SK-N-SH (cell line): ENCODE measurements around the gene RTF2. TPM values are rescaled to one million over a fixed set of nuclear protein-coding genes. Genes with fewer than 3 reads are reported as not detected.
A peak's percentile ranks its signal among the peaks of the same experiment; 100 is the strongest.

Experiments
- CTCF ChIA-PET: fragments of 300-600, 350-600 bp; formaldehyde crosslinking; extraction: SDS; loops from one replicate; lab custom pipeline; 2021; lab: Yijun Ruan, JAX
- POLR2A ChIA-PET: fragments of 350-600 bp; sonication (Branson Sonifier 250); formaldehyde crosslinking; extraction: SDS; loops from one replicate; lab custom pipeline; 2020; ENCODE audit warnings: antibody characterized with exemption, inconsistent platforms; lab: Yijun Ruan, JAX
- DNase-seq: peaks from one replicate; pipeline ENCODE4 v3.0.0; 2012
- H2AFZ ChIP-seq: fragments of 200-600 bp; sonication (generic); 2 replicates; pipeline ENCODE4 v1.8.1; 2016; ENCODE audit warnings: antibody characterized with exemption, mild to moderate bottlenecking, low read depth
- H3F3A ChIP-seq: fragments of 200-600 bp; sonication (generic); replicated peaks from 2 replicates; pipeline ENCODE3; 2016; ENCODE audit warnings: antibody characterized with exemption, mild to moderate bottlenecking; ENCODE audit not compliant: insufficient read depth
- H3K27ac ChIP-seq, 2 experiments: fragments of 200-500 bp in 1 of 2; fragments of 200-600 bp in 1 of 2; sonication (Bioruptor generic) in 1 of 2; sonication (generic), shearing (Covaris generic) in 1 of 2; 2 replicates each; pipeline versions ENCODE4 v1.5.1 to v1.6.1; 2014 to 2016; ENCODE audit warnings: low read depth in 2 of 2, inconsistent platforms in 1 of 2, low read length in 1 of 2, mild to moderate bottlenecking in 1 of 2, mixed read lengths in 1 of 2
- H3K27me3 ChIP-seq: fragments of 200-600 bp; sonication (generic), shearing (Covaris generic); 2 replicates; pipeline ENCODE4 v1.6.1; 2016; ENCODE audit warnings: mixed run types; ENCODE audit not compliant: insufficient read depth
- H3K36me3 ChIP-seq, 2 experiments: fragments of 200-500 bp in 1 of 2; fragments of 200-600 bp in 1 of 2; sonication (Bioruptor generic) in 1 of 2; sonication (generic) in 1 of 2; replicated peaks in 1 of 2; 2 replicates each; pipeline versions ENCODE3 to v1.5.1; 2014 to 2016; ENCODE audit warnings: low read length in 1 of 2, mild to moderate bottlenecking in 1 of 2; ENCODE audit not compliant: insufficient read depth in 2 of 2, control insufficient read depth in 1 of 2
- H3K4me1 ChIP-seq, 2 experiments: fragments of 200-500 bp in 1 of 2; fragments of 200-600 bp in 1 of 2; sonication (Bioruptor generic) in 1 of 2; sonication (generic), shearing (Covaris generic) in 1 of 2; 2 replicates each; pipeline versions ENCODE4 v1.5.1 to v1.6.1; 2014 to 2016; ENCODE audit warnings: low read depth in 1 of 2, low read length in 1 of 2, mixed run types in 1 of 2; ENCODE audit not compliant: insufficient read depth in 2 of 2, control insufficient read depth in 1 of 2
- H3K4me2 ChIP-seq: fragments of 200-600 bp; sonication (generic), shearing (Covaris generic); 2 replicates; pipeline ENCODE4 v1.6.1; 2017; ENCODE audit warnings: mixed run types
- H3K4me3 ChIP-seq, 2 experiments: fragments of 200-500 bp in 1 of 2; fragments of 200-600 bp in 1 of 2; sonication (Bioruptor generic) in 1 of 2; sonication (generic), shearing (Covaris generic) in 1 of 2; 2 replicates each; pipeline versions ENCODE4 v1.5.1 to v1.8.1; 2014 to 2016; ENCODE audit warnings: low read depth in 2 of 2, inconsistent platforms in 1 of 2, low read length in 1 of 2, mild to moderate bottlenecking in 1 of 2, mixed read lengths in 1 of 2, moderate library complexity in 1 of 2
- H3K79me2 ChIP-seq: fragments of 200-600 bp; sonication (generic); 2 replicates; pipeline ENCODE4 v1.8.1; 2017; ENCODE audit warnings: mild to moderate bottlenecking; ENCODE audit not compliant: insufficient read depth
- H3K9ac ChIP-seq: fragments of 200-600 bp; sonication (generic); 2 replicates; pipeline ENCODE4 v1.6.1; 2017; ENCODE audit warnings: mixed run types
- H3K9me2 ChIP-seq: fragments of 200-600 bp; sonication (generic); 2 replicates; pipeline ENCODE4 v1.6.1; 2017; ENCODE audit warnings: mixed run types
- H3K9me3 ChIP-seq: fragments of 200-600 bp; sonication (generic); 2 replicates; pipeline ENCODE4 v1.6.1; 2017; ENCODE audit warnings: mixed run types, mild to moderate bottlenecking, moderate library complexity
- H4K20me1 ChIP-seq: fragments of 200-600 bp; sonication (generic); 2 replicates; pipeline ENCODE4 v1.6.1; 2017; ENCODE audit warnings: mild to moderate bottlenecking, mixed run types; ENCODE audit not compliant: insufficient read depth
- ELF1 ChIP-seq: IDR thresholded peaks from 2 replicates; pipeline ENCODE4 v1.4.0; 2012
- FOXJ3 ChIP-seq: sonication (generic); formaldehyde crosslinking; IDR thresholded peaks from 2 replicates; pipeline ENCODE4 v1.5.1; 2020; ENCODE audit warnings: mild to moderate bottlenecking, missing genetic modification reagents
- FOXM1 ChIP-seq: IDR thresholded peaks from 2 replicates; pipeline ENCODE4 v1.4.0; 2012; ENCODE audit warnings: low read depth, mild to moderate bottlenecking
- GABPA ChIP-seq: IDR thresholded peaks from 2 replicates; pipeline ENCODE4 v1.4.0; 2012; ENCODE audit warnings: low read depth, mild to moderate bottlenecking
- GATA2 ChIP-seq: sonication (generic); formaldehyde crosslinking; IDR thresholded peaks from 2 replicates; pipeline ENCODE4 v1.5.0; 2020; ENCODE audit warnings: mild to moderate bottlenecking, missing genetic modification reagents
- JUND ChIP-seq: IDR thresholded peaks from 2 replicates; pipeline ENCODE4 v1.4.0; 2012
- MEF2A ChIP-seq: IDR thresholded peaks from 2 replicates; pipeline ENCODE4 v1.4.0; 2012; ENCODE audit warnings: low read depth, borderline replicate concordance
- NFIC ChIP-seq: IDR thresholded peaks from 2 replicates; pipeline ENCODE4 v1.4.0; 2012; ENCODE audit warnings: borderline replicate concordance
- PBX3 ChIP-seq: IDR thresholded peaks from 2 replicates; pipeline ENCODE4; 2012
- SIN3A ChIP-seq: IDR thresholded peaks from 2 replicates; pipeline ENCODE4 v1.6.1; 2012; ENCODE audit warnings: low read depth, mild to moderate bottlenecking, low read length, moderate library complexity, borderline replicate concordance
- TAF1 ChIP-seq: IDR thresholded peaks from 2 replicates; pipeline ENCODE4 v1.6.1; 2012; ENCODE audit warnings: low read depth, mild to moderate bottlenecking, low read length, moderate library complexity, borderline replicate concordance
- TCF12 ChIP-seq: IDR thresholded peaks from 2 replicates; pipeline ENCODE4 v1.4.0; 2012
- ZBTB33 ChIP-seq: IDR thresholded peaks from 2 replicates; pipeline ENCODE4 v1.4.0; 2012; ENCODE audit warnings: low read depth, borderline replicate concordance
- WGBS: methylation state at CpG from one replicate; pipeline ENCODE4 v1.1.6; 2017; ENCODE audit warnings: low lambda C conversion rate; 5-methylcytosine and 5-hydroxymethylcytosine counted together
- polyA plus RNA-seq, 3 experiments: library from polyadenylated mRNA; depleted of rRNA; stranded (reverse); fragments of >200 nt; gene quantifications; 2 replicates each; pipeline ENCODE4 v1.2.3, GENCODE V29; 2012
- TF ChIP-seq, protein P1 (sequence below): fragments of 200-600 bp; sonication (generic); IDR thresholded peaks from 2 replicates; pipeline ENCODE4 v1.6.1; 2017; ENCODE audit warnings: antibody characterized with exemption, mild to moderate bottlenecking, moderate library complexity
- TF ChIP-seq, protein P2 (sequence below): IDR thresholded peaks from 2 replicates; pipeline ENCODE4 v1.6.1; 2012; ENCODE audit warnings: mild to moderate bottlenecking, low read depth, low read length, moderate library complexity

Gene RTF2
- polyA plus RNA-seq, 1 of the 3 experiments (the other 2 are of a cell fraction): 78.2 TPM

DNA sequence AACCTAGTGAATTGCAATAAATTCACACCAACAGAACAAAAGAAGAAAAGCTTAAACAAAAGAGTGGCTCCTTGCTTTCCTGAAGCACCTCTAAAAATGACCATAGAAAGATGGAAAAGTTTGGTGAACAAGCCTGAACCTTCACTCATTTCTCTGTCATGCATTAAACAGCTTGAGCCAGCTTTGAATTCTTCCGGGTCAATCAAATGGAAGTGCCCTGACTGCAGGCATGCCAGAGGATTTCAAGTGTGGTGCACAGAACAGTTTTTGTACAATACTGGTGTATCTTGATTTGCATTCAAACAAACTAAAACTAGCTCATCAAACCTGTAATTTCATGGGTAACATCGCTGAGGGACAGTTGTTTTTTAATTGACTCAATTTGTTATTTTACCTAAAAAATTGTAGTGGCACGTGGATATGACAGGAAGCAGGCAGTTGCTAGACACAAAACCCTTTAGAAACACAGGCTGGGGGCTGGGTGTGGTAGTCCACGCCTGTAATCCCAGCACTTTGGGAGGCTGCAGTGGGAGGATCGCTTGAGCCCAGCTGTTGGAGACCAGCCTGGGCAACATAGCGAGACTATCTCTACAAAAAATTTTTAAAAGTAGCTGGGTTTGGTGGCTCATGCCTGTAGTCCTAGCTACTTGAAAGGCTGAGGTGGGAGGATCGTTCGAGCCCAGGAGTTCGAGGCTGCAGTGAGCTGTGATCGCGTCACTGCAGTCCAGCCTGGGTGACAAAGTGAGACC is 47.3 kb upstream of the RTF2 start:
- TF ChIP-seq JUND (no peak), ZBTB33 (no peak), TCF12 (no peak), FOXJ3 (no peak), MEF2A (no peak), NFIC (no peak), FOXM1 (no peak), PBX3 (no peak), SIN3A (no peak)
- TF ChIP-seq, protein P1, sequence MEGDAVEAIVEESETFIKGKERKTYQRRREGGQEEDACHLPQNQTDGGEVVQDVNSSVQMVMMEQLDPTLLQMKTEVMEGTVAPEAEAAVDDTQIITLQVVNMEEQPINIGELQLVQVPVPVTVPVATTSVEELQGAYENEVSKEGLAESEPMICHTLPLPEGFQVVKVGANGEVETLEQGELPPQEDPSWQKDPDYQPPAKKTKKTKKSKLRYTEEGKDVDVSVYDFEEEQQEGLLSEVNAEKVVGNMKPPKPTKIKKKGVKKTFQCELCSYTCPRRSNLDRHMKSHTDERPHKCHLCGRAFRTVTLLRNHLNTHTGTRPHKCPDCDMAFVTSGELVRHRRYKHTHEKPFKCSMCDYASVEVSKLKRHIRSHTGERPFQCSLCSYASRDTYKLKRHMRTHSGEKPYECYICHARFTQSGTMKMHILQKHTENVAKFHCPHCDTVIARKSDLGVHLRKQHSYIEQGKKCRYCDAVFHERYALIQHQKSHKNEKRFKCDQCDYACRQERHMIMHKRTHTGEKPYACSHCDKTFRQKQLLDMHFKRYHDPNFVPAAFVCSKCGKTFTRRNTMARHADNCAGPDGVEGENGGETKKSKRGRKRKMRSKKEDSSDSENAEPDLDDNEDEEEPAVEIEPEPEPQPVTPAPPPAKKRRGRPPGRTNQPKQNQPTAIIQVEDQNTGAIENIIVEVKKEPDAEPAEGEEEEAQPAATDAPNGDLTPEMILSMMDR: no peak
- no peak for DNase-seq
- H3K9ac ChIP-seq: no peak overlapping the region
- H3K9me3 ChIP-seq: no peaks in the 10 kb centered on the region
- POLR2A ChIA-PET: no interaction called here
- no peak overlapping the region for H3K27ac ChIP-seq
- H3F3A ChIP-seq: peaks cover 3% of the 10 kb centered on the region
- no peak overlapping the region for H2AFZ ChIP-seq
- no peaks in the 10 kb centered on the region for H4K20me1 ChIP-seq
- no peak overlapping the region for H3K4me3 ChIP-seq
- no peaks in the 10 kb centered on the region for H3K36me3 ChIP-seq
- CTCF ChIA-PET: interaction anchor here (0.7 kb wide), 1 partner anchor 28 kb away, joined by 3 read pairs; no protein-coding TSS in a partner anchor
- H3K27me3 ChIP-seq: no peaks in the 10 kb centered on the region
- H3K79me2 ChIP-seq: no peaks in the 10 kb centered on the region
- H3K4me1 ChIP-seq: peaks cover 0 to 16% of the 10 kb centered on the region in 2 experiments; a peak in 1 of 4 replicates
- H3K4me2 ChIP-seq: no peak overlapping the region
- 81% methylated on average over 11 of the region's 11 CpGs for WGBS
- no peaks in the 10 kb centered on the region for H3K9me2 ChIP-seq

DNA sequence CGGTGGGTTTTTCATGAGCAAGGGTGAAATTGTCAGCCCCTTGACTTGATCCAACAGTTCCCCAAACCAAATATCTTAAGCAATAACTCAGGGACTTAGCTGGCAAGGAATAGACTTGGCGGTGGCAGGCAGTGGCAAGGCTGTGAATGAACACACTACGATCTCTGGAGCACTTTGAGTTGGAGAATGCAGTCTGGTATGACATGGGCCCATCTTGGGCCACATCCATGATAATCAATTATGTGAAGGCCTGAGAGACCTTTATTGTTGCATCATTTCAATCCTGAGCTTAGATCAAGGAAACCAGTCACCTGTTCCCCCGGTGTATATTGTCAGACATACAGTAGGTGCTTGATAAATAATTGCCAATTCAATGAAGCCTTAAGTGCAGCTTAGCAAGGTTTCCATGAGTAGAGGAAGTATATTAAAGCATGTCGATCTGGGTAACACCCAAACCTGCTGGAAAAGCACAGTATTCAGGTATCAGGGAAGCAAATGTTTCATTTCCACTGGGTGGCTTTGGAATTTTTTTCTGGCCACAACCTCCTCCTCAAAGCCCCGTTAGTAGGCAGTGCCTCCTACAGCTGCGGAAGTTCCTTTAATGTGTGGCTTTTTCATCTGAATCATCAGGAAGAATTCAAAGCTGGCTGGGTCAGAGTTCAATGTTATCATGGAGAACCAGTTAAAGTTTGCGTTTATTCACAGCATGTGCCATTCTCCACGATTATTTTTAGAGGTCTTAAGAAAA is 46.2 kb upstream of the RTF2 start:
- Histone ChIP-seq H3K4me2 (no peak overlapping the region; the same call in 1 of the 2 replicates), H3F3A (peaks cover 3% of the 10 kb centered on the region), H3K9me2 (no peaks in the 10 kb centered on the region), H4K20me1 (no peaks in the 10 kb centered on the region), H3K9me3 (no peaks in the 10 kb centered on the region), H3K4me3 (no peak overlapping the region), H2AFZ (peak overlapping the region; percentile 69), H3K27ac (0 out of 4 replicates have a peak overlapping the region, but pooled peaks of 1 of the 2 experiments have one; percentile 1), H3K9ac (no peak overlapping the region), H3K36me3 (no peaks in the 10 kb centered on the region), H3K4me1 (peaks cover 0 to 16% of the 10 kb centered on the region in 2 experiments; a peak in 1 of 4 replicates), H3K79me2 (no peaks in the 10 kb centered on the region), H3K27me3 (no peaks in the 10 kb centered on the region)
- DNase-seq: no peak
- CTCF ChIA-PET: no interaction called here
- POLR2A ChIA-PET: no interaction called here
- WGBS: 54% methylated on average over 9 of the region's 9 CpGs
- TF ChIP-seq FOXJ3: no peak
- 0 out of 2 replicates have a peak, but pooled peaks have one; percentile 21 for TF ChIP-seq JUND
- TF ChIP-seq, protein P2, sequence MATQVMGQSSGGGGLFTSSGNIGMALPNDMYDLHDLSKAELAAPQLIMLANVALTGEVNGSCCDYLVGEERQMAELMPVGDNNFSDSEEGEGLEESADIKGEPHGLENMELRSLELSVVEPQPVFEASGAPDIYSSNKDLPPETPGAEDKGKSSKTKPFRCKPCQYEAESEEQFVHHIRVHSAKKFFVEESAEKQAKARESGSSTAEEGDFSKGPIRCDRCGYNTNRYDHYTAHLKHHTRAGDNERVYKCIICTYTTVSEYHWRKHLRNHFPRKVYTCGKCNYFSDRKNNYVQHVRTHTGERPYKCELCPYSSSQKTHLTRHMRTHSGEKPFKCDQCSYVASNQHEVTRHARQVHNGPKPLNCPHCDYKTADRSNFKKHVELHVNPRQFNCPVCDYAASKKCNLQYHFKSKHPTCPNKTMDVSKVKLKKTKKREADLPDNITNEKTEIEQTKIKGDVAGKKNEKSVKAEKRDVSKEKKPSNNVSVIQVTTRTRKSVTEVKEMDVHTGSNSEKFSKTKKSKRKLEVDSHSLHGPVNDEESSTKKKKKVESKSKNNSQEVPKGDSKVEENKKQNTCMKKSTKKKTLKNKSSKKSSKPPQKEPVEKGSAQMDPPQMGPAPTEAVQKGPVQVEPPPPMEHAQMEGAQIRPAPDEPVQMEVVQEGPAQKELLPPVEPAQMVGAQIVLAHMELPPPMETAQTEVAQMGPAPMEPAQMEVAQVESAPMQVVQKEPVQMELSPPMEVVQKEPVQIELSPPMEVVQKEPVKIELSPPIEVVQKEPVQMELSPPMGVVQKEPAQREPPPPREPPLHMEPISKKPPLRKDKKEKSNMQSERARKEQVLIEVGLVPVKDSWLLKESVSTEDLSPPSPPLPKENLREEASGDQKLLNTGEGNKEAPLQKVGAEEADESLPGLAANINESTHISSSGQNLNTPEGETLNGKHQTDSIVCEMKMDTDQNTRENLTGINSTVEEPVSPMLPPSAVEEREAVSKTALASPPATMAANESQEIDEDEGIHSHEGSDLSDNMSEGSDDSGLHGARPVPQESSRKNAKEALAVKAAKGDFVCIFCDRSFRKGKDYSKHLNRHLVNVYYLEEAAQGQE: no peak
- no peak for TF ChIP-seq FOXM1
- TF ChIP-seq MEF2A: no peak
- no peak for TF ChIP-seq GATA2 (CRISPR knock-in tag)
- TF ChIP-seq TCF12: peak; percentile 12; the same call in 1 of the 2 replicates
- TF ChIP-seq ELF1: 0 out of 2 replicates have a peak, but pooled peaks have one; percentile 27
- TF ChIP-seq TAF1: no peak
- no peak for TF ChIP-seq GABPA
- TF ChIP-seq PBX3: no peak
